ENCODE measurements around the gene RAB36. TPM values are rescaled to one million over a fixed set of nuclear protein-coding genes. Genes with fewer than 3 reads are reported as not detected.

Gene RAB36
- total RNA-seq, 4 donors from 2014 or later, result 5.0 to 10.8 (median 8.2) TPM

DNA sequence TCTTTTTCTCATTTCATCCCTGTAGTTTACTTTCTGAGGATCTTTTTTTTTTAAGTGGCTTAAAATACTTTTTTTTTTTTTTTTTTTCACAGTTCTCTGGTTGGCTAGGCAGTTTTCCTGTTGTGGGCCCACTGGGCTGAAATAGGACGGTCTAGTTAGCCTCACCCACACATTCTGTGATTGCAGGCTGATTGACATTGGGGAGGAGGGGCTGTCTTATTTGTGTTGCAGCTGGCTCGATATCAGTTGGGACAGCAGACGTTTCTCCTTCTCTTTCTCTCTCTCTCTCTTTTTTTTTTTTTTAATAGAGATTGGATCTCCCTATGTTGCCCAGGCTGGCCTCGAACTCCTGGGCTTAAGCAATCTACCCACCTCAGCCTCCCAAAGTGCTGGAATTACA lies 41.9 kb downstream of the RAB36 start:
- Histone ChIP-seq H3K36me3 (peaks cover 0 to 19% (median 4%) of the 10 kb centered on the region in 4 donors), H3K9me3 (no peaks in the 10 kb centered on the region), H3K4me1 (peaks cover 32 to 49% (median 48%) of the 10 kb centered on the region in 4 donors), H3K27me3 (no peaks in the 10 kb centered on the region), H3K4me3 (no peak overlapping the region), H3K27ac (replicated peaks in 1 of 4) (no peak overlapping the region)
- 63% methylated on average over 4 of the region's 4 CpGs for WGBS
- DNase-seq (ENCODE audit: extremely low spot score), result no peak
- intact Hi-C loops (cut with DNase I), result no loop called here
- TF ChIP-seq, protein P1, sequence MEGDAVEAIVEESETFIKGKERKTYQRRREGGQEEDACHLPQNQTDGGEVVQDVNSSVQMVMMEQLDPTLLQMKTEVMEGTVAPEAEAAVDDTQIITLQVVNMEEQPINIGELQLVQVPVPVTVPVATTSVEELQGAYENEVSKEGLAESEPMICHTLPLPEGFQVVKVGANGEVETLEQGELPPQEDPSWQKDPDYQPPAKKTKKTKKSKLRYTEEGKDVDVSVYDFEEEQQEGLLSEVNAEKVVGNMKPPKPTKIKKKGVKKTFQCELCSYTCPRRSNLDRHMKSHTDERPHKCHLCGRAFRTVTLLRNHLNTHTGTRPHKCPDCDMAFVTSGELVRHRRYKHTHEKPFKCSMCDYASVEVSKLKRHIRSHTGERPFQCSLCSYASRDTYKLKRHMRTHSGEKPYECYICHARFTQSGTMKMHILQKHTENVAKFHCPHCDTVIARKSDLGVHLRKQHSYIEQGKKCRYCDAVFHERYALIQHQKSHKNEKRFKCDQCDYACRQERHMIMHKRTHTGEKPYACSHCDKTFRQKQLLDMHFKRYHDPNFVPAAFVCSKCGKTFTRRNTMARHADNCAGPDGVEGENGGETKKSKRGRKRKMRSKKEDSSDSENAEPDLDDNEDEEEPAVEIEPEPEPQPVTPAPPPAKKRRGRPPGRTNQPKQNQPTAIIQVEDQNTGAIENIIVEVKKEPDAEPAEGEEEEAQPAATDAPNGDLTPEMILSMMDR (IDR thresholded peaks at IDR 0.05), result no peak

DNA sequence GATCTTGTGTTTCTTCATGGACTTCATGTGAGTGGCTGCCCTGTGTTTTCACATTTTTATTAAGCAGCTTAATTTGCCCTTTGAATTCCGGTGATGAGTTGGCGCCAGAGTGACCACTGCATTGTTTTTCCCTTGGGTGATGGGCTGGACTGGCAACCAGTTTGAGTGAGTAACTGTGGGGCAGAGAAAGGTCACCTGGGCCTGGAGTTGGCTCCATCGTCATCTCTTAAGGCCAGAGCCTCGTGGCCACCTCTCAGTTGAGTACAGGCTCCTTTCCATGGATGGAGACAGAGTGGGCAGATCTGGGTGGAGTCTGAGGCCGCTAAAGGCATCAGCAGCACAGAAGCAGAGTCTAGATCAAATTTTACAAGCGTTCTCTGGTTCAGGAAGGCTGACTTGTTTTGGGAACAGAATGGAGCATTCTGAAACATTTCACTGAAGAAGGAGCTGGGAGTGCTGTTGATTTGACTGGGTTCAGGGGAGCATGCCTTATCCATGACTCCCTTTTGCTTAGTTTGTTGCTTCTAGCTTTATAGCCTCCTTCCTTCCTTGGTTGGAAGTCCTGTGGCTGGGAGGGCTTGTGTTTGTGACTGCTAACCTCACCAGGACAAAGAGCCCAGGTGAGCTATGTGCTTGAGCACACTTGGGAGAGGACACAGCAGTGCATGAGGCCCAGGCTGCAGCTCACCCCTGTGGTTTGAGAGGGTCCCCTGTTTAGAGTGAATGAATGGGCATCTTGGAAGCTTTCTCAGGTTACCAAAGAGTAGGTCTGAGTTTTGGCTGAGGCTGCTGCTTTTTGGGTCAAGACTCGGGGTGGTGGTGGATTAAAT lies 42.8 kb downstream of the RAB36 start:
- WGBS, result 85% methylated on average over 7 of the region's 7 CpGs
- Histone ChIP-seq H3K9me3 (no peaks in the 10 kb centered on the region), H3K36me3 (peaks cover 0 to 19% (median 4%) of the 10 kb centered on the region in 4 donors), H3K4me3 (no peak overlapping the region), H3K27ac (replicated peaks in 1 of 4) (no peak overlapping the region), H3K4me1 (peaks cover 29 to 49% (median 42%) of the 10 kb centered on the region in 4 donors), H3K27me3 (no peaks in the 10 kb centered on the region)
- TF ChIP-seq POLR2AphosphoS5 (IDR thresholded peaks at IDR 0.05) (no peak), POLR2A (IDR thresholded peaks at IDR 0.05; ENCODE audit: low read depth) (no peak), EP300 (IDR thresholded peaks at IDR 0.05) (no peak)
- TF ChIP-seq, protein P1 (IDR thresholded peaks at IDR 0.05), result no peak
- intact Hi-C loops (cut with DNase I), result no loop called here
- no peak for DNase-seq (ENCODE audit: extremely low spot score)

DNA sequence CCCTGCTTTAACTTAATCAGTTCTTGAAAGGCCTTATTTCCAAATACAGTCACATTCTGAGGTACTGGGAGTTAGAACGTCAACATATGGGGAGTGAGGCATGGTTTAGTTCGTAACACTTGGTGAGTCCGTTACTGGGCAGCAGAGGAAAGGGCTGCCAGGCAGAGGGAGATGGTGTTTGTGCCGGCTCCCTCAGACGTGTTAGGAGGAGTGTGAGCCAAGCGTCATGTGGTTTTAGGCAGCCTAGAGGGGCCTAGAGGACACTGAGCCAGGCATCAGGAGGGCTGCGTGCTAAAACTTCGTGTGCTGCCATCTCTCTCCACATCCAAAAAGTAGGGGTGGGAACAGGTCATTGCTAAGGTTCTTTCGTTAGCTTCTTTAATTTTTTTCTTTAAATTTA lies 45.2 kb downstream of the RAB36 start:
- Histone ChIP-seq H3K27me3 (no peaks in the 10 kb centered on the region), H3K4me3 (no peak overlapping the region), H3K36me3 (peaks cover 0 to 19% (median 4%) of the 10 kb centered on the region in 4 donors), H3K4me1 (peaks cover 25 to 39% (median 26%) of the 10 kb centered on the region in 4 donors), H3K9me3 (no peaks in the 10 kb centered on the region), H3K27ac (replicated peaks in 1 of 4) (no peak overlapping the region)
- intact Hi-C loops (cut with DNase I), result no loop called here
- DNase-seq (ENCODE audit: extremely low spot score), result no peak
- 89% methylated on average over 9 of the region's 9 CpGs for WGBS
- TF ChIP-seq POLR2A (IDR thresholded peaks at IDR 0.05; ENCODE audit: low read depth), result no peak
- TF ChIP-seq, protein P1 (IDR thresholded peaks at IDR 0.05), result no peak
- TF ChIP-seq POLR2AphosphoS5 (IDR thresholded peaks at IDR 0.05), result no peak
- no peak for TF ChIP-seq EP300 (IDR thresholded peaks at IDR 0.05)

DNA sequence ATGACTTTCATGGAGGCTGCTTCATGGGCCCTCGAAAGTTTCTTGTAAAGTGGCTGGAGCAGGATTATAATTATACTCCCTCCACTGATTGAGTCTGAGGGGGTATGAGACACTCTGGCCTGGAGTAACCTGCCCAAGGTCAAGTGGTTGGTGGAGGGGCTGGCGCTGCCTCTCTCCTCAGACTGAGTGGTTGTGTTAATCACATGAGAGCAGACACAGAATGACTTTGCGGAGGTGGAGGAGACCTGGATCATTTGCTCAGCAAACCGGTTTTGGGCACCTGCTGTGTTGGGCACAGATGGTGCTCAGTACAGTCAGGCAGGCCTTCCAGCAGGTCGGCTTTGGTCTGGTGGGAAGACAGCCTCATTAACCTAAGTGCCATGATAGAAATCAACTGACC lies 46.9 kb downstream of the RAB36 start:
- no peak for DNase-seq (ENCODE audit: extremely low spot score)
- Histone ChIP-seq H3K4me1 (peaks cover 20 to 34% (median 24%) of the 10 kb centered on the region in 4 donors), H3K4me3 (no peak overlapping the region), H3K36me3 (peaks cover 0 to 12% (median 4%) of the 10 kb centered on the region in 4 donors), H3K27me3 (no peaks in the 10 kb centered on the region), H3K9me3 (no peaks in the 10 kb centered on the region), H3K27ac (replicated peaks in 1 of 4) (no peak overlapping the region)
- intact Hi-C loops (cut with DNase I), result no loop called here
- TF ChIP-seq, protein P1 (IDR thresholded peaks at IDR 0.05), result no peak
- TF ChIP-seq EP300 (IDR thresholded peaks at IDR 0.05) (no peak), POLR2AphosphoS5 (IDR thresholded peaks at IDR 0.05) (no peak), POLR2A (IDR thresholded peaks at IDR 0.05; ENCODE audit: low read depth) (no peak)
- 100% methylated on average over 1 of the region's 5 CpGs for WGBS

All from esophagus muscularis mucosa (tissue), 4 donors.